ENCODE results near the gene MED13L. TPM values are rescaled to one million over a fixed set of nuclear protein-coding genes. Genes with fewer than 3 reads are reported as not detected.

The MED13L gene
- total RNA-seq, 1 experiment from 2014 or later, result 80.5 TPM

- TF ChIP-seq MLX (CRISPR knock-in tag; IDR thresholded peaks at IDR 0.05) (no peak), ZBTB21 (CRISPR knock-in tag; IDR thresholded peaks at IDR 0.05; ENCODE audit: borderline replicate concordance) (no peak), ZNF671 (CRISPR knock-in tag; IDR thresholded peaks at IDR 0.05) (no peak), NR3C1 (CRISPR knock-in tag; conservative IDR thresholded peaks at IDR 0.05; ENCODE audit: low read depth) (no peak), MYBL2 (CRISPR knock-in tag; IDR thresholded peaks at IDR 0.05) (no peak)
Measured at GRCh38 chr12:116174904-116175303, 102.6 kb downstream of the MED13L start (continued).

DNA sequence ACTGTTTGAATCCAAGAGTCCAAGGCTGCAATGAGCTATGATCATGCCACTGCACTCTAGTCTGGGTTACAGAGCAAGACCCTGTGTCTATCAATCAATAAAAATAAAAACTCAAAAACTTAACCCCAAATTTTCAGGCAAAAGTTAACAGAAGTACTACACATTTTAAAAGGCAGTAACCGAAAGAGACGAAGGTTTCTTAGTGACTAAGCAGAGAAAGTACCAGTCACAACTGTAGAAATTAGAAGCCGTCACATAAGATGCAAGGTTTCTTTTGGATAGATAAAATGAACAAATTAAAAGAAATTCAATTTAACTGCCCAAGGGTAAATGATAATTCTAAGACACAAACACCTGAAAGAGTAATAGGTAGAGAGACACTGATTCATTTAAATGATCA is 103.5 kb downstream of the MED13L start:
- ChIA-PET POLR2A (no interaction called here), CTCF (no interaction called here)
- Mint-ChIP-seq H3K27me3 (ENCODE audit: low read depth) (no peaks in the 10 kb centered on the region), H3K36me3 (no peaks in the 10 kb centered on the region), H3K4me1 (peaks cover 63% of the 10 kb centered on the region), H3K27ac (no peak overlapping the region), H3K4me3 (no peak overlapping the region), H3K9me3 (no peaks in the 10 kb centered on the region)
- DNase-seq (ENCODE audit: low spot score), result no peak
- ATAC-seq, result no peak
- TF ChIP-seq CREM (CRISPR knock-in tag; IDR thresholded peaks at IDR 0.05), result no peak
- no peak for TF ChIP-seq ATF3 (CRISPR knock-in tag; conservative IDR thresholded peaks at IDR 0.05)
- no peak for TF ChIP-seq FOXK1 (CRISPR knock-in tag; IDR thresholded peaks at IDR 0.05)
- no peak for TF ChIP-seq ZNF138 (CRISPR knock-in tag; conservative IDR thresholded peaks at IDR 0.05)
- TF ChIP-seq E2F4 (CRISPR knock-in tag; IDR thresholded peaks at IDR 0.05; ENCODE audit: borderline replicate concordance, low read depth), result no peak
- TF ChIP-seq ZNF263 (CRISPR knock-in tag; IDR thresholded peaks at IDR 0.05; ENCODE audit: low read depth), result no peak
- TF ChIP-seq NR2C2 (CRISPR knock-in tag; IDR thresholded peaks at IDR 0.05), result no peak
- TF ChIP-seq ZBTB43 (CRISPR knock-in tag; IDR thresholded peaks at IDR 0.05), result no peak
- TF ChIP-seq, protein P1, sequence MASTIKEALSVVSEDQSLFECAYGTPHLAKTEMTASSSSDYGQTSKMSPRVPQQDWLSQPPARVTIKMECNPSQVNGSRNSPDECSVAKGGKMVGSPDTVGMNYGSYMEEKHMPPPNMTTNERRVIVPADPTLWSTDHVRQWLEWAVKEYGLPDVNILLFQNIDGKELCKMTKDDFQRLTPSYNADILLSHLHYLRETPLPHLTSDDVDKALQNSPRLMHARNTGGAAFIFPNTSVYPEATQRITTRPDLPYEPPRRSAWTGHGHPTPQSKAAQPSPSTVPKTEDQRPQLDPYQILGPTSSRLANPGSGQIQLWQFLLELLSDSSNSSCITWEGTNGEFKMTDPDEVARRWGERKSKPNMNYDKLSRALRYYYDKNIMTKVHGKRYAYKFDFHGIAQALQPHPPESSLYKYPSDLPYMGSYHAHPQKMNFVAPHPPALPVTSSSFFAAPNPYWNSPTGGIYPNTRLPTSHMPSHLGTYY (CRISPR knock-in tag; IDR thresholded peaks at IDR 0.05), result no peak
- no peak for TF ChIP-seq PRRX2 (CRISPR knock-in tag; IDR thresholded peaks at IDR 0.05)
- TF ChIP-seq TCF7 (CRISPR knock-in tag; IDR thresholded peaks at IDR 0.05; ENCODE audit: low read depth), result no peak
- TF ChIP-seq, protein P2, sequence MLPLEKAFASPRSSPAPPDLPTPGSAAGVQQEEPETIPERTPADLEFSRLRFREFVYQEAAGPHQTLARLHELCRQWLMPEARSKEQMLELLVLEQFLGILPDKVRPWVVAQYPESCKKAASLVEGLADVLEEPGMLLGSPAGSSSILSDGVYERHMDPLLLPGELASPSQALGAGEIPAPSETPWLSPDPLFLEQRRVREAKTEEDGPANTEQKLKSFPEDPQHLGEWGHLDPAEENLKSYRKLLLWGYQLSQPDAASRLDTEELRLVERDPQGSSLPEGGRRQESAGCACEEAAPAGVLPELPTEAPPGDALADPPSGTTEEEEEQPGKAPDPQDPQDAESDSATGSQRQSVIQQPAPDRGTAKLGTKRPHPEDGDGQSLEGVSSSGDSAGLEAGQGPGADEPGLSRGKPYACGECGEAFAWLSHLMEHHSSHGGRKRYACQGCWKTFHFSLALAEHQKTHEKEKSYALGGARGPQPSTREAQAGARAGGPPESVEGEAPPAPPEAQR (CRISPR knock-in tag; IDR thresholded peaks at IDR 0.05), result no peak
- TF ChIP-seq CREB1 (CRISPR knock-in tag; IDR thresholded peaks at IDR 0.05), result no peak
- no peak for TF ChIP-seq SOX15 (CRISPR knock-in tag; IDR thresholded peaks at IDR 0.05)
- TF ChIP-seq SP1 (CRISPR knock-in tag; conservative IDR thresholded peaks at IDR 0.05), result no peak
- no peak for TF ChIP-seq ZNF416 (CRISPR knock-in tag; IDR thresholded peaks at IDR 0.05)
- TF ChIP-seq NR3C1 (CRISPR knock-in tag; conservative IDR thresholded peaks at IDR 0.05; ENCODE audit: low read depth), result no peak
- TF ChIP-seq TP53 (CRISPR knock-in tag; IDR thresholded peaks at IDR 0.05), result no peak
- no peak for TF ChIP-seq JUN (CRISPR knock-in tag; IDR thresholded peaks at IDR 0.05)

Data from WTC11 (cell line).